COR-L47 (cell line): ENCODE results near the gene RPL41.
A peak's percentile ranks its signal among the peaks of the same experiment; 100 is the strongest.
"Not testable (repeated sequence)": the region's sequence is repeated elsewhere in the genome, so short reads cannot be mapped to it uniquely, and the experiment has no call there.

Experiments used
- DNase-seq: peaks from one replicate; lab custom pipeline; 2025; lab: John Stamatoyannopoulos, UW

RPL41 gene

GRCh38 chr12:56103066-56103711 lies 13.2 kb upstream of the RPL41 start:
- DNase-seq = no peak

GRCh38 chr12:56103823-56104108 lies 12.7 kb upstream of the RPL41 start:
- DNase-seq = no peak

- DNase-seq = peak; percentile 98
These were observed 12.2 kb upstream of the RPL41 start, which contains the start of gene PA2G4 for GRCh38 chr12:56104109-56104814. Gene PA2G4, plus strand, starts transcription at chr12:56104559. Its CDS starts 179 bp downstream, at chr12:56104738.

- no peak for DNase-seq
These were observed 11.4 kb upstream of the RPL41 start for GRCh38 chr12:56104815-56105608.

GRCh38 chr12:56105609-56105902 lies 10.9 kb upstream of the RPL41 start:
- no peak for DNase-seq

GRCh38 chr12:56107242-56107641 lies 9.2 kb upstream of the RPL41 start:
- no peak for DNase-seq

- DNase-seq = no peak
These were observed 5.9 kb upstream of the RPL41 start for GRCh38 chr12:56110571-56110970.

- no peak for DNase-seq
These were observed 2.3 kb upstream of the RPL41 start for GRCh38 chr12:56114084-56114483.

GRCh38 chr12:56115329-56115728 lies 1.1 kb upstream of the RPL41 start:
- DNase-seq = no peak

- not testable (repeated sequence) for DNase-seq
These were observed 761 bp downstream of the RPL41 start for GRCh38 chr12:56117082-56117706.

- peak; percentile 99 for DNase-seq
These were observed 1.6 kb downstream of the RPL41 start, which contains the start of gene ZC3H10 for GRCh38 chr12:56117778-56118687. Gene ZC3H10, plus strand, starts transcription at chr12:56118266. Its CDS starts 2,297 bp downstream, at chr12:56120563.

GRCh38 chr12:56118688-56119357 lies 2.4 kb downstream of the RPL41 start:
- no peak for DNase-seq

- peak; percentile 78 for DNase-seq
These were observed 2.9 kb downstream of the RPL41 start for GRCh38 chr12:56119361-56119796.

- no peak for DNase-seq
These were observed 3.9 kb downstream of the RPL41 start for GRCh38 chr12:56120158-56120846.

- no peak for DNase-seq
These were observed 4.9 kb downstream of the RPL41 start for GRCh38 chr12:56121204-56121870.

GRCh38 chr12:56122637-56123036 lies 6.2 kb downstream of the RPL41 start:
- no peak for DNase-seq

- DNase-seq = no peak
These were observed 7.7 kb downstream of the RPL41 start for GRCh38 chr12:56124133-56124532.

GRCh38 chr12:56126732-56127239 lies 10.4 kb downstream of the RPL41 start:
- DNase-seq = no peak

- no peak for DNase-seq
These were observed 11.1 kb downstream of the RPL41 start for GRCh38 chr12:56127485-56127887.
